Mammary epithelial cell (primary cell): Measurements from ENCODE around the gene TGM5.

Source experiments
- EZH2 ChIP-seq: IDR thresholded peaks from 2 replicates; pipeline ENCODE4 v1.6.1; 2012; ENCODE audit warnings: low read length, inconsistent platforms, borderline replicate concordance
- TF ChIP-seq, protein P1 (sequence below), 2 donors: IDR thresholded peaks in 1 of 2; conservative IDR thresholded peaks in 1 of 2; 2 replicates each; pipeline ENCODE4 v1.5.1; 2011 to 2012; ENCODE audit warnings: inconsistent platforms in 2 of 2, low read length in 2 of 2, mild to moderate bottlenecking in 2 of 2, control low read depth in 1 of 2, low read depth in 1 of 2; ENCODE audit not compliant: insufficient read depth in 1 of 2; ENCODE audit errors: extremely low read depth in 1 of 2

GRCh38 chr15:43268111-43269105 is 1.7 kb upstream of the TGM5 start:
- TF ChIP-seq, protein P1, sequence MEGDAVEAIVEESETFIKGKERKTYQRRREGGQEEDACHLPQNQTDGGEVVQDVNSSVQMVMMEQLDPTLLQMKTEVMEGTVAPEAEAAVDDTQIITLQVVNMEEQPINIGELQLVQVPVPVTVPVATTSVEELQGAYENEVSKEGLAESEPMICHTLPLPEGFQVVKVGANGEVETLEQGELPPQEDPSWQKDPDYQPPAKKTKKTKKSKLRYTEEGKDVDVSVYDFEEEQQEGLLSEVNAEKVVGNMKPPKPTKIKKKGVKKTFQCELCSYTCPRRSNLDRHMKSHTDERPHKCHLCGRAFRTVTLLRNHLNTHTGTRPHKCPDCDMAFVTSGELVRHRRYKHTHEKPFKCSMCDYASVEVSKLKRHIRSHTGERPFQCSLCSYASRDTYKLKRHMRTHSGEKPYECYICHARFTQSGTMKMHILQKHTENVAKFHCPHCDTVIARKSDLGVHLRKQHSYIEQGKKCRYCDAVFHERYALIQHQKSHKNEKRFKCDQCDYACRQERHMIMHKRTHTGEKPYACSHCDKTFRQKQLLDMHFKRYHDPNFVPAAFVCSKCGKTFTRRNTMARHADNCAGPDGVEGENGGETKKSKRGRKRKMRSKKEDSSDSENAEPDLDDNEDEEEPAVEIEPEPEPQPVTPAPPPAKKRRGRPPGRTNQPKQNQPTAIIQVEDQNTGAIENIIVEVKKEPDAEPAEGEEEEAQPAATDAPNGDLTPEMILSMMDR (conservative IDR thresholded peaks at IDR 0.05 in 1 of 2, IDR thresholded peaks at IDR 0.05 in 1 of 2; ENCODE audit: extremely low read depth in 1 of 2, insufficient read depth in 1 of 2, low read depth in 1 of 2, low read length in 2 of 2), result peak; percentile 8 to 44
- no peak for TF ChIP-seq EZH2
